GM19238 (cell line): ENCODE measurements around the gene PFKFB2.

Experiments used
- DNase-seq: peaks from one replicate; pipeline ENCODE4 v3.0.0; 2011; ENCODE audit warnings: low spot score; ENCODE audit not compliant: insufficient read length

The PFKFB2 gene

DNA sequence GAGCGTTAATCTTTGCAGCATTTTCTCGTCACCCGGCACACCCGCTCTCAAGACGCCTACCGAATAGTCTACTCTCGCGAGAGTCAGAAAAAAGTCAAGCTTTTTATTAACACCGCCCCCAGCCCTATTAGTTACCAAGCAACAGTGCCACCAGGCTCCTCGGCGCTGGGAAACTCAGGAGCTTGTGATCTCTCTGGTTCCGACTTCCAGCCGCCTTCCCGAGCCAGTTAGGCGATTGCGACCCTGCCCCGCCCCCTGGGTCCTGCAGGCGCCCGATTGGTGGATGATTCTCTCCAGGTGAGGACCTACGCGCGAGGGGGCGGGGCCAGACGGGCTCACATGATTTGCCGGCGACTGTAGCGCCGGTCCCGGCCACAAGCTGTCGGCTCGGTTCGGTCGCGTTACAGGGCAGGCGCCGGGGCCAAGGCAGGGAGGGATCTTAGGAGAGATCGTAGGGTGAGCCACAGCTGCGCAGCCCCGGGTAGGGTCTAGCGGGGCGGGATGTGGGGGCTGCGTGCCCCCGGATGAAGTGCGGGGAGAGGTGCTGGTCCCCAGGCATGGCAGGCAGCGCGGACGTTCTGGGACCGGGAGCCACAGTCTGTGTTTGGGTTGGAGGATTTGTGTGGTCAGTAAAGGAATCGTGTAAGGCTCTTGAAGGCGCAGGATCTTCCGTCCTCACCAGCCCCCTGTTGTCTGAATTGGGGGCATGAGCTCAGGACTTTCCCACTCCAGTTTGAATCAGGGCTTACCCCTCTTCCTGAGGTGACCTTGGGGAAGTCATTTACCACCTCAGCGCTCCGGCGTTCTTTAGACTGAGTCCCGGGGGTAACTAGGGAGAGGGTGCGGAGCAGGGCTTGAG, at the start of gene PFKFB2:
PFKFB2 (plus strand) TSS at position 365 of the 859 bp plus-strand sequence. CDS start 1,443 bp downstream, outside the sequence.
- DNase-seq: peak; percentile 85

DNA sequence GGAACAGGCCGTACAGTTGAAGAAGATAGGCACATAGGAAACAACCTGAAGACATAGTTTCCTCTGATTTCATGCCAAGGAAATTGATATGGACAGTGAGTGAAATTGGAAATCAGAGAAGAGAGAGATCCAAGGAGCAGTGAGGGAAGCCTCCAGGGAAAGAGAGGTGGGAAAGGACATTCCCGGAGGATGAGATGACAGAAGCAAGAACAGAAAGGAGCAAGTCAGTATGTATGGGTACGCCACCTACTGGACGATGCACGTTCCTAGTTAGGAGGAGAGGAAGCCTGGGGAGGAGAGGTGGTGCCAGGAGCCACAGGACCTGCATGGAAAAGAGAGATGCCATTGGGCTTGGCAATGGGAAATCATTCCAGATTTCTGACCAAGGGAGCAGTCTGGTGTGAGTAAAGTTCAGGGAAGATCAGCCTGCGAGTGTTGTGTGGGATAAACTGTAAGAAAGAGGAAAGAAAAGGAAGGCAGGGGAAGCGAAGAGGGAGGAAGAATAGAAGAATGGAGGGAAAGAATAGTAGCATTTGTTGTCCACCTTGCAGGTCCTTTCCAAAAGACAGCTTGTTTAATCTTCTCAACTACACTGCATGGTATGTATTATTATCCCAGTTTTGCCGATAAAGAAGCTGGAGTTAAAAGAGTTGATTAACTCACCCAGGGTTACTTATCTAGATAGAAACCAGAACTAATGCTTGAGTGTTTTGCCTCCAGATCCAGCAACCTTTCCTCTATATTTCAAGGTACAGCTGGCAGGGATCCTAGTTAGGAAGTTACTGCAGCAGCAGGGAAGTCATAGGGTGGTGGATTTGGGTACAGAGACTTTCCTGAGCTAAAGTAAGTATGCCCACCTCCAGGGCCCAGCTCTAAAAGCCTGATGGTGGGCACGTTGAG, 47.9 kb upstream of the PFKFB2 start:
- no peak for DNase-seq

DNA sequence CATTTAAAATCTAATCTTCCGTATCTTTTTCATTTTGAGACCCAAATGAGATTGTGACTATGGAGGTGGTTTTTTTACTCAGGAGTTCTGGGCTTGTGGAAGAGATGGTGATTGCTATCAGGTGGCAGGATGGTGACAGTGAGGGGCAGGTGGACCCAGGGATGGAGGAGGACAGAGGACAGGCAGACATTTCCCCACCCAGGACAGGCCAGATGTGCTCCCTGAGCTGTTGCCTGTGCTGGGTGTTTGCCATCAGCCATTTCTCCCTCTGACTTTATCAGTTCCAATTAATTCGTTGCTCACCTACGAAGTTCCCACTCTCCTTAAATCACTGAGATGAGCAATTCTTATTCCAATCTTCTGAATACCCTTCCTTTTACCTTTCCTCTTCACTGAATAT, 47.0 kb upstream of the PFKFB2 start:
- DNase-seq: no peak

DNA sequence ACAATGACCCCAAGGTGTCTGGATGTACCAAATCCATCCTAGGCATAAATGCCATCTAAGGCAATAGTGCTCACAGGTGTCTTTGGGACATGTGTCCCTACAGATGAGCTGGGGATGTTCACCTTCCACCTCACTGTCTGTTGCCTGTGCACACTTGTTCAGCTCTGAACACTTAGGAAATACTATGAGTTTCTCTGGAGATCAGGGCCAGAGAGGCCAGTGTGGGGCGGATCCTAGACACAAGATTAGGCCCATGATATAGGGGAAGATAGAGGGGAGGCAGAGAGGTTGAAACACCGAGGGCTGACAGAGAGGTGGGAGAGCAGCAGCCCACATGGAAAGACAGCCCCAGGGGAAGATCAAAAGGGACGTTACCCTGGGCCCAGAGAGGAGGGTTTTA, 46.2 kb upstream of the PFKFB2 start:
- no peak for DNase-seq

DNA sequence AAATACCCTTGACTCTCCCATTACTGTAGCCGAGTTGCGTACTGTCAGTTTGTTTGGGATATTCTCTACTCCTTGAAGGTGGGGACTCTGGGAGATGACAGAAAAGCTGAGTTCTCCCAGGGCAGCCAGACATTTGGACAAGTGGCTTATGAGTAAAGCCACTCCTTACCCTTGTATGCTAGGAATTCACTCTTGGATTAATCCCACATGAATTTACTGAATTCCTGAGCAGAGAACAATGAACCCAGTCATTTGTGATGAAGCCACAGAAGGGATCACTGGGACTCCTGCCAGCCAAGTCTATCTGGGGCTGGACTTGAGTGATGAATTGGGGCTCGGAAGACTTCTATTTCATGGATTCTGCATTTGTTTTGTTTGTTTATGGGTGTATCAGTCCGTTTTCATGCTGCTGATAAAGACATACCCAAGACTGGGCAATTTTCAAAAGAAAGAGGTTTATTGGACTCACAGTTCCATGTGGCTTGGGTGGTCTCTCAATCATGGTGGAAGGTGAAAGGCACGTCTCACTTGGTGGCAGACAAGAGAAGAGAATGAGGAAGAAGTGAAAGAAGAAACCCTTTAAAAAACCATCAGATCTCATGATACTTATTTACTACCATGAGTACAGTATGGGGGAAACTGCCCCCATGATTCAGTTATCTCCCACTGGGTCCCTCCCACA, 45.6 kb upstream of the PFKFB2 start:
- DNase-seq: no peak

DNA sequence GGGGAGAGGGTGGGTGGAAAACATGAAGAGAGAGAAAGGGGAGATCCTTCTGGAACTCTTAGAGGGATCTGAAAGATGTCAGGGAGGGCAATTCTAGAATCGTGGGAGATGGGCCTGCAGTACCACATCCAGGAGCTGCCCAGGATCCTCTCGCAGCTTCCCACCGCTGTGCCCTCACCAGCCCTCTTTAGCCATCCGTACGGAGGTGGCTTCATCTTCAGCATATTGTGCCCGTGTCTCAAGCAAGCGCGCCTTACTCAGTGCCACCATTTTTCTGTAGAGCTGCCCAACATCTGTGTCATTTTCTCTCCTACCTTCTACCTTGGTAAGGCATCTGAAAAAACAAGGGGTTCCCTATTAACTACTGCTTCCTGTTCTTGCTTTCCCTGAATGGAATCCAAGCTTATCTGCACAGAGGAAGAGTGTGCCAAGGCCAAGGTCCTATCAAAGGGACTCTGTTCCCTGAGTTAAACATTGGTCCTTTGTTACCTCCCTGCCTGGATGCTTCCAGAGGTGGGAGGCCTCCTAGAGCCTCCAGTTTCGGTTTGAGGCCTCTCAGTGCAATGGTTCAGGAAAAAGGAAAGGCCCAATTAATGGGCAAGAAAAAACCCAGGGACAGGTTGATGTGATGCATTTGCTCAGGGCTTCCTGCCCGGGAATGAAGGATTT, 43.8 kb upstream of the PFKFB2 start:
- no peak for DNase-seq

DNA sequence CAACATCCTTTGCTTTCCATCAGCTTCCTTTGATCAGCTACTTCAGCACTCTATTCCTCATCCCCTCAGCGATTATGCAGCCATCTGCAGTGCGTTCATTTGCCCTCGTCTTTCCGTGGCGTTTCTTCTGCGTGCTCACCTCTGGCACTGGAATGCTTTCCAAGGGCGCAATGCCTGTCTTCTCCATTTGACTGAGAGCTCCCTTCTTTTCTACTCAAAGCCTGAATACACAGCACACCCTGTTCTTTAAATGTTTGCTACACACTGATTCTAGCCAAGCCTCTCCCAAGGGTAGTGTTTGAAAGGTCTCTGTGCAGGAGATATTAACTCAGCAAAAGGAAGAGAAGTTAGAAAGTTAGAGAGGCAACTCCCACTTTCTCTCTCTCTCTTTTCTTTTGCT, 43.1 kb upstream of the PFKFB2 start:
- DNase-seq: no peak

DNA sequence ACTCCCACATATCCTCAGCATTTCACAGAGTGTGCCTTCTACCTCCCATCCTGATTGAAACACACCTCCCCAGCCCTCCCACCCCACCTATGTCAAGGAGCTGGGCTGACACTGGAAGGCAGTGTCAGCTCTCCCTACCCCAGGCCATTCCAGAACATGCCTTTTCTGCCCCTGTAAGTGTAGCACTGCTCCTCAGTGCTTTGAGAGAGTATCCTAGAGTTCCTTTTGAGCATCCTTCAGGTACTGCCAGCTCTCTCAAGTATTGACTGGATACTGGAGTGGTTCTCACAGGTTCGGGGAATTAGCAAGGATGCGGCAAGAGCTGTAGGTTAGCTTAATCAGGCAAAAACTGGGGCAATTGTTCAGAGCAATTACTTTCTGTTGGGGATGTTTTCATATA, 42.3 kb upstream of the PFKFB2 start:
- no peak for DNase-seq

DNA sequence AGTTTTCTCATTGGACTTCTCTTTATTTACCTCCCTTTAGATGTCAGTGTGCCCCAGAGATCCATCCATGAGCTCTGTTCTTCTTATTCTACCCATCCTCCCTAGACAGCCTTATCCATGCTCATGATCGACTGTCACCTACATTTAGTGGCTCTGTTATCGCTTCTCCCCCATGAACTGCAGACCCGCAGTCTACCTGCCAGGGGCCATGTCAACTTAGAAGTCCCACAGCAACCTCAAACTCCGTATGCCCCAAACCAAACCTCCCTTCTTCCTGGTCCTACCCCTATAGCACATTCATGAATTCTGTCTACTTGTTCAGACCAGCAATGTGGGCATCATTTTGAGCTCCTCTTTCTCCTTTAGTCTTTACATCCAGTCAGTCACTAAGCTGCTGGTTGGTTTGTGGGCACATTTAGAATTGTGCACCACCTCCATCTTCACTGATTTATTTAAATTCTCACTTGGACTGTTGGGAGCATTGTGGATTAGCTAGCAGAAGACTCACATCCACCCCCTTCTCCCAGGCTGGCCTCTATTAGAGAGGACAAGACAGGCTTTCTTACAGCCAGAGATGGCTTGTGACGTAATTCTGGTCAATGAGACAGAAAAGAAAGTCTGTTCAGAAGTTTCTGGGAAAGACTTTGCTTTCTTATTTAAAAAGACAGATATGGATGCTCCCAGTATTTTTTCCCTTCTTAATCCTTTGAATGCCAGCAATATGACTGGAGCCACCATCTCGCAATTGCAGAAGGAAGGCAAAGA, 39.6 kb upstream of the PFKFB2 start:
- DNase-seq: no peak

DNA sequence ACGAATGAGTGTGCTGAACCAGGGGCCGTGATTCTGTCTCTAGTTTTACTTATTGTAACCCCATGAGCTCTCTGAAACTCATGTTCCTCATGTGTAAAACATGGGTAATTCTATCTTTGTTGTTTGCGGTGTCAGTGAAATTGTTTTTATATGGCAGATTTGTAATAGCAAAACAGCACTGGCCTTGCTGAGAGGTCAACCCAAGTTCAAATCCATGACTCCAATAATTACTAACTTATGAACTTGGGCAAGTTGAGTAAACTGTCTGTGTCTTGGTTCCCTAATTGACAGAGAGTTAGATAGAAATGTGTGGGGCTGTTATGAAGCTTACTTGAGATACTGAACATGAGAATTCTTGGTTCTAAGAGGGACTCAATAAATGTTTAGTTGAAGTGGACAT, 38.3 kb upstream of the PFKFB2 start:
- no peak for DNase-seq

DNA sequence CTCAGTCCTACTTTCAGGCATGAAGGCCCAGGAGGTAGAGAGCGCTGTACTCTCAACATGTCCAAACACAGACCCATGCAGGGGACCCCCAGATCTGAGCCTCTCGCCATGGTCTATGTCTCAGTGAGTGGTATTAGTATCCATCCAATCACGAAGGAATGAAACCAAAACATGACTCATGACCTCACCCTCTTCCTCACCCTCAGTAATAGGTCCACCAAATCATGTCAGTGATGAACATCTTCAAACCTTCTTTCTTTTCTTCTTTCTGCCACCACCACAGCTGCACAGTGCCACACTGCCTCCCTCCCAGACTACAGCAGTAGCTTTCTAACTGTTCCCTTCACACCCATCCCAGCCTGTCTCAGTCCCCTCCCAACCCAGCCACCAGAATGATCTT, 37.3 kb upstream of the PFKFB2 start:
- no peak for DNase-seq

DNA sequence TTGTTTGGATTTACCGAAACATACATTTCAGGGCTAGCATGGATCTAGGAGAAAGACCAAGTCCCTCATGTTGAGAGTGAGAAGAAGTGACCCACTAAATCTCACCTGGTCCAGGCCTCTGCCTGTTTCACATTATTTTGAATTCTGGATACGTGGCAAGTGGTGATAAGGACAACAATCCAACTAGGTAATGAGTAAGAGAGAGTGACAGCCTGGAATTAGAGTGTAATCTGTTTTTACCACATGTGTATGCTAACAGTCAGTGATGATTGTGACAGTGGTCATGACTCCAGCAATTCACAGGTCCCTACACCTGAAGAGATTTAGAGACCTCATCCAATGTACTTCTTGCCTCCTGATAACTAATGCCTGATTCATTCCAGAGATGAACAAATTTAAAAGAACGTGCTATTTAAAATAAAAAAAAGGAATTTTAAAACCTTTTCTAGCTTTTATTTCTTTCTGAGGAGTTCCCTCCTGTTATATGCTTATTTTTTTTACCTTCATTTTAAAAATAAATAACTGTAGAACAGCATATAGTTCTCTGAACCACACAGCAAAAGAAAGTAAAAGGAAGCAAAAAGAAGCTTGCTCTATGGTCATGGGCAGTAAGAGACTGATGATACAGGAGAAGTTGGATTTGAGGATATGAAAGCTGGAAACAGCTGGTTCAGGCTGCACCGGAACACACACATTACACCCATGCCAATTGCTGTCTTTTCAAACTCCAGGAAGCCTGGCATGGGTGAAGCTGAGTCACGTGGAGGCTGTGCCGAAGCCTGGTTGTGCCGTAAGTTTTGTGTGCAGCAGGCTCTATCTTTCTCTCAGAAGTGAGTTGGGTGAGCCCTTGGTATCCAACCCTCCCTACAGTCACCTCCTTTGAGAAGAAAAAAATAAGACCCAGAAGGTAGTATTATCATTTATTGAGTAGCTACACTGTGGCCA, 35.2 kb upstream of the PFKFB2 start:
- no peak for DNase-seq

DNA sequence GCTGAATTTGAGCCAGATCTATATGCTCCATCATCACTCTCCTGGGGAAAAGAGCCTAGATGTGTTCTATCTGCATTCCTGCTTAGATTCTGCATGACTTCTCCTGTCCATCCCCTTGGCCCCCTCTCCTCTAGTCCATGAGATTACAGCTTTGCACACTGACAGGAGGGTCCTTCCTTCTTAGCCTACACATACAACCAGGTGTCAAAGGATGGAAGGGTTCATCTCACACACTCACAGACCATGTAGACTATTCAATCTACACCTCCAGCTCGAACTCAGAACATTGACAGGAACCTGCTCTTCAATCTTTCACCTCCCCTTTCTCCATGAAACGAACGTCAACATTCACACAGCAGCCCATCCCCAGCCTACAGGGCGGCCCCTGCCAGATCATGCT, 34.4 kb upstream of the PFKFB2 start:
- DNase-seq: no peak

DNA sequence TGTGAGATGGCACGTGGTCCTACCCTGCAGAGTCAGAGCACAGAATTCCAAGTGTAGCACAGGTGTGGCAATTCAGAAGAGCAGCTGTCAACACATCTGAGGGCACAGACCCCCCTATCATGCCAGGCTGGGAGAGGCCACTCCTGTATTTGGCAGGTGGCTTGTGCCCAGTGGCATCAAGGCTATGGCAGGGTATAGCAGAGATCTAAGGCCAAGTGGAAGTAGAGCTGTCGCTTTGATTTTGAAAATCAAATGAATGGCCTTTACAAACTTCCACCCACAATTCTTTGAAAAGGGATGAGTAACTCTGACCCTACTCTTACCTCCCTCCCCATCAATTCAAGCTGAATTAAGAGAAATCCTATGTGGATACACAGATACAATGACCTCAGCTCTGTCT, 33.9 kb upstream of the PFKFB2 start:
- no peak for DNase-seq

DNA sequence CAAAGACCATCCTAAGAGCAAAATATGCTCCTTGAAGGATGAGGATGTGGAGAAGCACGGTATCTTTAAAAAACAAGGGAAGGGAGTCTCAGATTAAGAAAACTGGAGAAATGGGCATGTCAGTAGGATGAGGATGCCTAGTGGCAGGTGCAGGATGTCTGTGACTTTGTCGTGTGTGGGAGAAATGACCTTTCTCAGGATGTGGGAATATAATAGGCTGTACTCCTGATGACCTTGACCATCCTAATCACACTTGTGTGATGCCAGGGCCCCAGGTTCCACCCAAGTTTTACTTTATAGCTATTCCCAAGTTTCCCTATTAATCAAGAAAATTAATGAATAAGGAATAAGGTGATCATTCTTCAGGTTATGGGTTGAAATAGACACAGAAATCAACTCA, 33.4 kb upstream of the PFKFB2 start:
- DNase-seq: no peak

DNA sequence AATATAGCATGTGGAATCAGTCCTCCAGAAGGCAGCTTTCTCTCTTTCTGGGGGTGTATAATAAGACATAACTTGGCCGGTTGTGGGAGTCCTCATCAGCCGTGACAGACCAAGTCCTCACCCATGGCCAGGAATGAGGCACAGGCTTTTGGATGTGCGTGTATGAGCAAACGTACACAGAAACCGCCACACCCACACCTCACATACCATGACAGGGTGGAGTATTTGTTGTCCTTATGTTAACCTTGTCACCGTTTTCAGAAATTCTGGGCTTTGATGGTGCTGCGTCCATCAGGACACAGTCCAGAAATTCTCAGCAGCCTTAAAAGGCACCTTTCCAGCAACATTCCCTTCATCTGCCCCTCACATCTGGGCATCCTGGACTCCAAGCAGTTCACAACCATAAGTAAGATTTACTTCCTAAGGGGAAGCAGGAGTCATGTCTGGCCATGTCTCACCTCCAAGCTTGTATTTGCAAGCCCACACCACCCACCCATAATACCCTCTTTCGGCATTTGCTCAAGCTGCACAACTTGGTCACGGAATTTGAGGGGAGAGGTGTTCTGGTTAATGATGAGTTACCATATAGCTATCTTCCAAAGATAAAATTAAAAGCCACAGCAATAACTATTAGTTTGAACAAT, 32.9 kb upstream of the PFKFB2 start:
- no peak for DNase-seq

DNA sequence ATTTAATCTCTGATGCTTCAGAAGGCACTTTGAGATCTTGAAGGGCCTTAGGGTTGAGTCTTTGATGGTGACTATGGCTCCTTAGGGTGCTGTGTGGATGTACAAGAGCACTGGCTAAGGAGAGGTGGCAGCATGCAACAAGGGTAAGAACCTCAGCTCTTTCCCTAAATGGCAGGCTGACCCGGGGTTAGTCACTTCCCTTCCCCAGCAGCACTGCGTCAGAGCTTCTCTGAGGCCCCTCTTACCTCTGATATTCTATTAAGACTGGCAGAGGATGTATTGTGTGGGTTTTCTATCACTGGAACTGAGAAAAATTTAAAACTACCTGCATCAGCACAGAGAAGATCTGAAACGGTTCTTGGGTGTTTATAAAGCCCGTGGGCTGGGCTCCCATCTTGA, 32.4 kb upstream of the PFKFB2 start:
- no peak for DNase-seq

DNA sequence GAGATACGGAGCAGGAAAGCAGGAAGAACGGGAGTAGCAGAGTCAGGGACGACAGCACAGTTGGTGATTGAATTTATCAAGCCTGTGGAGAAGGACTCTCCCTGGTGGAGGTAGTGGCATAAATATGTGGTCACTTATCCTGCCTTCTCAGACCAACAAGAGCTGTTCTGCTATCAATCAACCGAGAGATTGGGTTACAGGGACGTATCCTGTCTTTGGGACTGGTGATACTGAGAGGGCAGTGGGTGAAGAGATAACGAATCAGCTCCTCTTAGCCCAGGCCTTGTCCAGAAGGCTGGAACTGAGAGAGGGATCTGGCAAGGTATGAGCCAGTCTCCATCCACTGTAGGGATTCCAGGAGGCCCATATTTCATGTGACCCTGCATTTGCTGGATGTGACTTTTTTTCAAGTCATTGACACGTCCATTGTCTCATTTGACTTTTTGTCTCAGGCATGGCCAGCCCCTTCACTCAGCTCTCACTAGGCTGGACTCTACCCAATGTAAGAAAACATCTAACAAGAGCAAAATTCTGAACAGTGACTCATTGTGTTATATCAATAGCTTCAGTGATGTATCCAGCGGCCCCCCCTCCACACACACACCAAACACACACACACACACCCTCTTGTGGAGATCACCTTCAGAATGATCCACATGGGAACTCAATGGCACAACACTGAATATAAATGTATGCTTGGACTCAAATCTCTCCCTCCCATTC, 31.8 kb upstream of the PFKFB2 start:
- no peak for DNase-seq
